A673 (cell line): Measurements from ENCODE around the gene ACSL5. TPM values are rescaled to one million over a fixed set of nuclear protein-coding genes. Genes with fewer than 3 reads are reported as not detected.

Experiments used
- BruUV-seq: library from RNA; stranded (reverse); fragments of 400-500 nt; replicated peaks from 2 replicates; lab custom pipeline; 2021; lab: Mats Ljungman, UMichigan
- CTCF ChIA-PET: fragments of 300-600 bp; sonication (Branson Sonifier 250); formaldehyde crosslinking; loops from one replicate; lab custom pipeline; 2022; ENCODE audit warnings: antibody characterized with exemption; lab: Charles Lee
- POLR2A ChIA-PET: fragments of 300-600 bp; sonication (Branson Sonifier 250); formaldehyde crosslinking; loops from one replicate; lab custom pipeline; 2022; ENCODE audit warnings: antibody characterized with exemption; ENCODE audit not compliant: low non-redundant PET; lab: Charles Lee
- DNase-seq: peaks from one replicate; pipeline ENCODE4 v3.0.0-alpha.2; 2015; ENCODE audit warnings: low spot score
- H3K27ac ChIP-seq: fragments of 200-600 bp; sonication (generic); 2 replicates; pipeline ENCODE4 v1.5.1; 2016; ENCODE audit warnings: mixed run types, low read depth, mild to moderate bottlenecking, mixed read lengths, antibody characterized with exemption, low read length; ENCODE audit not compliant: poor library complexity, severe bottlenecking
- H3K27me3 ChIP-seq: fragments of 200-600 bp; sonication (generic); replicated peaks from 2 replicates; pipeline ENCODE4 v1.6.1; 2017; ENCODE audit warnings: mixed run types, low read depth, mild to moderate bottlenecking, mixed read lengths, antibody characterized with exemption, low read length; ENCODE audit not compliant: insufficient read depth, poor library complexity
- H3K36me3 ChIP-seq: fragments of 200-600 bp; sonication (generic); 2 replicates; pipeline ENCODE4 v1.6.1; 2016; ENCODE audit warnings: mixed run types, mild to moderate bottlenecking, mixed read lengths, antibody characterized with exemption, low read length; ENCODE audit not compliant: insufficient read depth, poor library complexity, severe bottlenecking
- H3K4me1 ChIP-seq: fragments of 200-600 bp; sonication (generic); 2 replicates; pipeline ENCODE4 v1.6.1; 2017; ENCODE audit warnings: mixed run types, mild to moderate bottlenecking, mixed read lengths, antibody characterized with exemption, low read length; ENCODE audit not compliant: insufficient read depth, poor library complexity, severe bottlenecking
- H3K4me3 ChIP-seq: fragments of 200-600 bp; sonication (generic); 2 replicates; pipeline ENCODE4 v1.5.1; 2016; ENCODE audit warnings: low read depth, mixed run types, mild to moderate bottlenecking, mixed read lengths, low read length; ENCODE audit not compliant: poor library complexity, severe bottlenecking
- H3K9me3 ChIP-seq: fragments of 200-600 bp; sonication (generic); 2 replicates; pipeline ENCODE4 v1.6.1; 2016; ENCODE audit warnings: mixed run types, low read depth, mild to moderate bottlenecking, mixed read lengths, antibody characterized with exemption, low read length; ENCODE audit not compliant: poor library complexity, severe bottlenecking
- CTCF ChIP-seq: fragments of 300-800, 200-600 bp; sonication (generic); conservative IDR thresholded peaks from 2 replicates; pipeline ENCODE4 v1.5.1; 2017; ENCODE audit warnings: low read depth, mild to moderate bottlenecking, antibody characterized with exemption, low read length, moderate library complexity, mixed read lengths
- EZH2 ChIP-seq: fragments of 200-600 bp; sonication (generic); IDR thresholded peaks from 2 replicates; pipeline ENCODE4 v1.6.1; 2017; ENCODE audit warnings: borderline replicate concordance, low read depth, mild to moderate bottlenecking, mixed read lengths, antibody characterized with exemption, low read length; ENCODE audit not compliant: poor library complexity, severe bottlenecking
- intact Hi-C: fragments of 100-400 bp; cut with micrococcal nuclease; formaldehyde crosslinking; loops from one replicate; pipeline ENCODE4 v1.10.0; 2022; ENCODE audit not compliant: unreplicated experiment
- total RNA-seq: library from RNA; stranded (reverse); gene quantifications from 2 replicates; pipeline ENCODE4 v1.2.3, GENCODE V29; 2021

ACSL5 gene
- total RNA-seq, 1 experiment from 2014 or later, result 1.0 TPM

GRCh38 chr10:112407696-112408095 lies 33.8 kb downstream of the ACSL5 start:
- no TSS peak for BruUV-seq
- H3K27ac ChIP-seq, result no peak overlapping the region
- DNase-seq, result no peak

GRCh38 chr10:112409299-112409698 lies 35.4 kb downstream of the ACSL5 start:
- H3K4me1 ChIP-seq, result no peaks in the 10 kb centered on the region
- no TSS peak for BruUV-seq
- no peak for DNase-seq
- H3K27ac ChIP-seq, result no peak overlapping the region
- TF ChIP-seq EZH2 (no peak), CTCF (no peak)
- peaks cover 6% of the 10 kb centered on the region for H3K27me3 ChIP-seq
- CTCF ChIA-PET, result interaction anchor here (0.6 kb wide), 1 partner anchor 1722 kb away, joined by 4 read pairs; no protein-coding TSS in a partner anchor
- H3K36me3 ChIP-seq, result no peaks in the 10 kb centered on the region
- intact Hi-C loops, result no loop called here
- H3K9me3 ChIP-seq, result no peaks in the 10 kb centered on the region
- POLR2A ChIA-PET, result no interaction called here
- H3K4me3 ChIP-seq, result no peak overlapping the region

More at GRCh38 chr10:112407696-112408095, 33.8 kb downstream of the ACSL5 start:
- no peak overlapping the region for H3K4me3 ChIP-seq
- TF ChIP-seq EZH2 (no peak), CTCF (no peak)
- no peaks in the 10 kb centered on the region for H3K4me1 ChIP-seq
- CTCF ChIA-PET, result interaction anchor here (0.7 kb wide), 1 partner anchor 1019 kb away, joined by 4 read pairs; no protein-coding TSS in a partner anchor
- H3K27me3 ChIP-seq, result peaks cover 6% of the 10 kb centered on the region
- intact Hi-C loops, result no loop called here
- no peaks in the 10 kb centered on the region for H3K9me3 ChIP-seq
- H3K36me3 ChIP-seq, result no peaks in the 10 kb centered on the region
- POLR2A ChIA-PET, result no interaction called here

GRCh38 chr10:112409755-112410154 lies 35.8 kb downstream of the ACSL5 start:
- ChIA-PET CTCF (interaction anchor here (0.6 kb wide), 1 partner anchor 1722 kb away, joined by 4 read pairs; no protein-coding TSS in a partner anchor), POLR2A (no interaction called here)

More at GRCh38 chr10:112409755-112410154, 35.8 kb downstream of the ACSL5 start:
- Histone ChIP-seq H3K9me3 (no peaks in the 10 kb centered on the region), H3K27ac (no peak overlapping the region), H3K27me3 (peaks cover 6% of the 10 kb centered on the region), H3K4me1 (no peaks in the 10 kb centered on the region), H3K4me3 (no peak overlapping the region), H3K36me3 (no peaks in the 10 kb centered on the region)
- no peak for DNase-seq
- TF ChIP-seq CTCF (no peak), EZH2 (no peak)
- BruUV-seq, result no TSS peak
- intact Hi-C loops, result no loop called here
